HG02938 (cell line): Measurements from ENCODE around the gene C9orf72.
"Not testable (repeated sequence)": the region's sequence is repeated elsewhere in the genome, so short reads cannot be mapped to it uniquely, and the experiment has no call there.

ENCODE experiments used
- ATAC-seq: cut with Tn5 transposase; IDR thresholded peaks from one replicate; pipeline ENCODE4 v1.9.1; 2021; ENCODE audit warnings: mild to moderate bottlenecking, moderate library complexity; ENCODE audit not compliant: unreplicated experiment

C9orf72 gene

DNA sequence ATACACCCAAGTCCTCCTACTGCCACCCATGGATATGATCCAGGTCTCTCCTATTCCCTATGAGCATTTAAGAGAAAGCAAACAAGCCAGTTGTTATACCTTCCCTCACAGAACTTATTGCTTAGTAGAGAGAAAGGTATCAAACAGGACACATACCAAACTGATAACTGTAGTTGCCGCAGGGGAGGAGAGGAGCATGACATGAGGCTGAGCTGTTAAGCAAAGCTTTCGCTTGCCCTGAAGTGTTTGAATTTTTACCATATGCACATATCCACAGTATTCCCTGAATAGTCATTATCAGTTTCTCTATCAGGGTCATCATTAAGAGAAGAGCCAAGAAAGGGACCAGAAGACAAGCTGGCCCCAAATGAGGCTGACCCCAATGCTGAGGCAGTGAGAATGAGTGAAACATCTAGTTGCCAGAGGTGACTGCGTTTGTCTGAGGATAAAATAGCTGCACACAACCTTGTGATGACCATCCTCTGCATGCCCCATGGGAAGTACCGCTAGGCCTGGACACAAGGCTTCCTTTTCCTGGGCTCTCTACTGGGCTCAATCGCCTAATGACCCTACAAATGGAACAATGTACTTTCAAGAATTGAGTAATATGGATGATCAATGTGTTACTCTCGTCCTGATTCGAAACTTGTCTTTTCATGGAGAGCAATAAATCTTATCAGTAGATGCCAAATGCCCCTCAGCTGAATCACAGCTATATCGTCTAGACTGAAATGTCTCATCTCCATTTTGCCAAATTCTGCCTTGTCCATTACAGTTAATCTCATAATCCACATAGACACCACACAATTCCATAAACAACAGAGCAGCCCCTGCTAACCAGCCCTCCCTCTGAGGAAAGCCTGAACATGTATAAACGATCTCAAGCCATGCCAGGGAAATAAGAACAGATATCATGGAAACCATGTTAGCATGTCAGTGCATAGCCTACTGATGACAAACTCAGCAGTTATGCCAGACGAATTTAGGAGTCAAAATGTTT is 53.5 kb downstream of the C9orf72 start:
- ATAC-seq, result no peak

DNA sequence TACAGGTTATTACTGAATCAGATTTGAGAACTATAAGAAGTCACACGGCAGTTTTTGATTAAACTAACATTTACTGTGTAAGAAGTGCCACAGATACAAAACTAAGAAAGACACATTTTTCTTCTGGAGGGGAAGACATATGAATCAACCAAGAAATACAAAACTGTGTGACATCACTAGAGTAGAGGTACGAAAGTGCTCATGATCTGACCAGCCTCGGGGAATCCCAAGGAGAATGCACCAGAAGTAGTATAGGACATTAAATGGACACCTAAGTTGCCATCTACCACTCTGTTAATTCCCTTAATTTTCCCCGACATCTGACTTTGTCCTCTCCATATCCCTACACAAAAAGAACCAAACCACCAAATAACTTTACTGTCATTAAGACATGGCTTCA is 54.5 kb downstream of the C9orf72 start:
- ATAC-seq, result no peak

DNA sequence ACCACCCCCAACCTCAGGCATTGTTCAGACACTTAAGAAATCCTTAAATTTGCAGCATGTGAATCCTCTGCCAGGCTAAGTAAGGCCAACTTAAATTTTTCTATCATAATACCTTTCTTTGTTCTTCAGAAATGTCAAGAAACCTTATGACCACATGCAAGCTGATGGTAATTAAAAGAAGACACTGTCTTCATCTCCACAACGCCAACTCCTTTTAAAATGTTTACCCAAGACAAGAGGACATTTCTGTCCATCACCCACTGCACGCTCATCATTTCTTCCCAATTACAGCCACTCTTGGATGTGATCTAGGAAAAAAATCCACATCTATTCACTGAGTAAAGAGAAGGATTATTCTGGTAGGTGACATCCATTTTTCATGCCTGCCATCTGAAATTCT is 55.3 kb downstream of the C9orf72 start:
- no peak for ATAC-seq

DNA sequence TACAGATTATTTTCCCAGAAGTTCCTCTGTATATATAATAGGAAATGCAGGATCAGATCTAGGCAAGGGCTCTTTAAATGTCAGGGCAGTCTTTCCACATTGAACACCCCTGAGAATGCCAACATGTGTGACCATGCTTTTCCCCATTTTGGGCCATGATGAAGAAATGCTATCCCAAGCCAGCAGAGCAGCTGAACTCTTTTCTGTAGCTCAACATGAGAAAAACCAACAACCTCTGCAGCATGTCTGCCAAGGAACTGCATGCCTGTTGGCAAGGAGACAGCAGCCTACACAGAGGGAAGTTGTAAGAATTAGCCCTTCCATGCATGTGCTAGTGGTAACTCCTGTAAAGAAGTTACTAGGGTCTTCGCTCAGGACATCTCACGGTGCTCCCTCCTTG is 58.7 kb downstream of the C9orf72 start:
- ATAC-seq, result no peak

DNA sequence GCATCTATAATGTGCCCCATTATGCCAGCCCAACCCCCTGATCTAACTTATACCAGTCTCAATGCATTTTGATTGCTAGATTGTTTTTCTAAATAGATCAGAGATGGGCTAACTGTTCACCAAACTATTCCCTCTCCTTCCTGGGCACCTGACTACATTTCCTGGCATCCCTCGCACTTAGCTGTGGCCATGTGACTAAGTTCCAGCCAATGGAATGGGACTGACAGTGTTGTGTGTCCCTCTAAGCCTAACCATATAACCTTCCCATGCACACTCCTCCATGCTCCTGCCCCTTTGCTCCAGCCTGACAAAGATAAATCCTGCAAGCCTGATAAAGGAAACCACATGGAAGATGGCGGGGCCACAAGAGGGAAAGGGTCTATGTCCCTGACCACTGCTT is 61.5 kb downstream of the C9orf72 start:
- ATAC-seq, result no peak

DNA sequence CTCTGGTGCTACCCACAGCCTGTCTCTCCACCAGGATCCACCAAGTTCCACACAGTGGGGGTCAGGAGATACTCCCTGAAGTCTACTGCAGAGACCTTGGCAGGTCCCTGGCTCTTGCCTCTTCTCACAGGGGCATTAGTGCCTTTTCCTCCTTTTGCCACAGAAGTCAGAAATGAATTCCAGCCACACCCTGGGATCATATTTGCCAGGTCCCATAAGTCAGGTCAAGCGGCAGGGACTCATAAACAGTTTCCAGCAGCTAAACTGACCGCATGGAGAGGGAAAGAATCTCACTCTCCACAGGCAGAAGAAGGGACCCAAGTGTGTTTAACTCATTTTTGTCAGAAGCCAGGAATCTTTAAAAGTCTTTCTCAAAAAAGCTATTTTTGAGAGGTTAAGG is 62.5 kb downstream of the C9orf72 start:
- ATAC-seq, result no peak

DNA sequence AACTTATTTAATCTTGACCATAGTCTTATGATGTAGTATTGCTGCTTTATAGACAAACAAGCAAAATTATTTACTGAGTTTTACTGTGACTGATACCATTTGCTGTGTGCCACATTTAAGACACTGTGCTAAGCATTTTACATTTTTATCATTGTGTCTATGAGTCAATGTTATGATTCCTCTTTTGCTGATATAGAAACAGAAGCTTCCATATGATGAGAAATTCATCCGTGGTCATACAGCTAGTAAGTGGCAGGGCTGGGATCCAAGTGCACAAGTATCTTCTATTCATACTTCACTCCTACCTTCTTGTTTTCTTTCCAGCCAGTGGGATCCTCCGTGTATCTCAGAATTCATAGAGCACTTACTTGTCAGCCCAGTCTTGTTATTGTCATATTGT is 66.3 kb downstream of the C9orf72 start:
- no peak for ATAC-seq

DNA sequence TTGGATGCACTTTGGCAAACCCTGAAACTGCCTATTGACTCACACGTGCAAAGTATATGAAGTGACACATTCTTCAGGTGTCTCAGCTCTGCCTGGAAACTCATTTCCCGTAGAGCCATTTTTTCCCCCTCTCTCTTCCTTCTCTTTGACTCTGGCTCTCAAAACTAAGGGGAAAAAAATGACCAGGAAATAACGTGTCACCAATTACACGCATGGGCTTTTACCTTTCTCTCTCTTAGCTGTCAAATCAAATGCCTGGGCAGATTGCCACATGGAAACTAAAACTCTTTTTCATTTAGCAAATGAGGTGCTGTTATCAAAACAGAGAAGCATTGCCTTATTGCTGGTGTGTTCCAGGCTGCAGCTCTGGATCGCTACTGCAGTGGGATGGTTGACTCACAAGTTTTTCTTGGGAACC is 67.5 kb downstream of the C9orf72 start:
- ATAC-seq, result no peak

DNA sequence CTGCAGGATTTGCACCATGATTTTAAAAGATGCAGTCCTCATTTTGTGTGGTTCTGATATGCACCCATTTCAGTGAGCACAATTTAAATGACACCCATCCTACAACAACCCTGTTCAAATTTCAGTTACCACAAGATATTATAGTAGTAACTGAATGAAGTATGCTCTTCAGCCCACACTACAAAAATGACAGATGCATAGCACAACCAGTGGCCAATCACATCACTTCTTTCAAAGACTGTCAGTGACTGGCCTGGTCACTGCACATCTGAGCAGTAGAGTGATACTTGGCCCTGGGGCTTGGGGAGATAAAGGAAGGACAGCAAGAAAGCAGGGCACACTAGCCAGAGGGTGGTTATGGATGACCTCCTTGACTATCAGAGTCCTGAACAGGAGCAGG is 69.0 kb downstream of the C9orf72 start:
- no peak for ATAC-seq

DNA sequence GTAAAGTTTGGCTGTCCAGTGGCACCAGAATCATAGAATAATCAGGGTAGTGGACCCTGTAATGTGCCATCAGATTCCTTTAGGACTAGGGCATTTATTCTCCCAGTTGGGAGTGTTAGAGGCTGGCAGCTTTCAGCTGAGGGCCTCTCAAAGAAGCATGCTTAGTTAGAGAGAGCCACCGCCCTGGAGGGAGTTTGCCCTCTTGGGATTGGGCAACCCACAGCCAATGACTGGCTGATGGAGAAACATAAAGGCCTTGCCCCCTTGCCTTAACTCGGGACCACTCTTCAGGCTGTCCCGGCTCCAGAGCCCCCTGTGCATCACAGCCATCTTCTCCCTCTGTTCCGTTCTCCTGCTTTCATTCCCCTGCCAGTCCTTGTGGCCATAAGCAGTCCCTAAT is 69.7 kb downstream of the C9orf72 start:
- ATAC-seq, result no peak

DNA sequence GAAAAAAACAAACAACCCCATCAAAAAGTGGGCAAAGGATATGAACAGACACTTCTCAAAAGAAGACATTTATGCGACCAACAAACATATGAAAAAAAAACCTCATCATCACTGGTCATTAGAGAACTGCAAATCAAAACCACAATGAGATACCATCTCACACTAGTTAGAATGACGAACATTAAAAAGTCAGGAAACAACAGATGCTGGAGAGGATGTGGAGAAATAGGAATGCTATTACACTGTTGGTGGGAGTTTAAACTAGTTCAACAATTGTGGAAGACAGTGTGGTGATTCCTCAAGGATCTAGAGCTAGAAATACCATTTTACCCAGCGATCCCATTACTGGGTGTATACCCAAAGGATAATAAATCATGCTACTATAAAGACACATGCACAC is 72.4 kb downstream of the C9orf72 start:
- ATAC-seq, result not testable (repeated sequence)

DNA sequence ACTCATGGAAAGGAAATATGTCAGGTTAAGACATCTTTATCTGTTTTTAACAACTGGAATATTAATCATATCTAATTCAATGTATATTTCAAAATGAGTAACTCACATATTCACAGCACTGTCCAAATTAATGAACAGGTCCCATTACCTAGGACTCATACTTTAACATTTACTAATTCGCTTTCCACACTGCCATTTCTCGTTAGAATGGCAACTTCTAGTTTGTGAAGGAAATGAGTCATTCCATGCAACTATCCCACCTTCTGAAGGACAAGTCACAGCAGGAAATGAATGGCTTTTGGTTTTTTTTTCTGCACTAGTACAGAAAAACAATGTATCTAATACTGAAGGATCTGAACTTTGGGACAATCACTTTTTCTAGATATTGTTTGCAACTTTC is 73.8 kb downstream of the C9orf72 start:
- ATAC-seq, result peak; percentile 43

DNA sequence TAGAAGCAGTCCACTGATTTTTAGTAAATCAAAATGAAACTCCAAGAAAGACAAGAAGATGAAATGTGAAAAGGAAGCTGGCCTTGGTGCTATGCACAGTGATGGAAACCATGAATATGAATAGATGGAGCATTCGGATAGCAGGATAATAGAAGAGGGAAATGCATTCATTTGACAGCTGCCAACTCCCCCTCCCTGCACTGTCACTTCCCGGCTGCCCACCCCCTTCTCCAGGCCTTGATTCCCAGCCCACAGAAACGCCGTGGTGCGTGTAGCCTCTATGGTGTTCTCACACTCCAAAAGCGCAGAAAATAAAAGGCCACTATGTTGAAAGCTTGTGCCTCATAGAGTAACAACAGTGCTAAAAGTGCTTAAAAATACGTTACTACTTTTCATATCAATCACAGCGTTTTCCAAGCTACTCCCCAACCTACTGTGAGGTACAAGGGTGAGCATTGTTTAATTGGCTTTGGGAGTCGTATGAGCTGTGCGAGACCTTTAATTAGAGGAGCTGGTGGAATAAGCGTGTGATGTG is 75.3 kb downstream of the C9orf72 start:
- no peak for ATAC-seq
